HG02642 (cell line): ENCODE data around the gene GPS2.

Experiments used
- ATAC-seq: cut with Tn5 transposase; IDR thresholded peaks from one replicate; pipeline ENCODE4 v1.9.1; 2021; ENCODE audit warnings: mild to moderate bottlenecking; ENCODE audit not compliant: unreplicated experiment, poor library complexity

The GPS2 gene

DNA sequence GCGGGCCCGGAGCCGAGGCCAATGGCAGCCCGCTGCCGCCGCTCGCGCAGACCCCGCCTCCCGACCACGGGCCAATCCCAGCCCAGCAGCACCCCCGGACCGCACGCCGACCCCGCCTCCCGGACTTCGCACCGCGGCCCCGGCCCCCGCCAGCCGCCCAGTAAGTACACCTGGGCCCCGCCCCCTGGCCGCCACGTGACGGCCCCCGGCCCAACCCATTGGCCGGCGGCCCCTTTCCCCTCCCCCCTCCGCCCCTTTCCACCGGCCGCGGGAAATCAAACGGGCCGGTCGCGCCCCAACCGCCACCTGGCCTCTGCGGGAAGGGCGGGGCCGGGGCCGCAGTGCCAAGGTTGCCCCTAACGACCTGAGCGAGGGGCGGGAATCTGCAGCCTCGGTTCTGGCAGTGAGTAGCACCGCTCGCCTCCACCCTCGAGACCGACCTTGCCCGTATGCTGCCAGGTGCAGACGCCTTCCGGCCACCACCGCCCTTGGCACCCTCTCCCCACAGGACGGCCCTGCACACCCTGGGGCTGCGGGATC lies 20.5 kb downstream of the GPS2 start, which contains the start of gene YBX2:
YBX2 (minus strand) TSS at position 26 of the 540 bp plus-strand sequence. CDS start 139 bp downstream, outside the sequence.
- peak; percentile 59 for ATAC-seq

GRCh38 chr17:7293816-7294613 lies 21.1 kb downstream of the GPS2 start:
- no peak for ATAC-seq

DNA sequence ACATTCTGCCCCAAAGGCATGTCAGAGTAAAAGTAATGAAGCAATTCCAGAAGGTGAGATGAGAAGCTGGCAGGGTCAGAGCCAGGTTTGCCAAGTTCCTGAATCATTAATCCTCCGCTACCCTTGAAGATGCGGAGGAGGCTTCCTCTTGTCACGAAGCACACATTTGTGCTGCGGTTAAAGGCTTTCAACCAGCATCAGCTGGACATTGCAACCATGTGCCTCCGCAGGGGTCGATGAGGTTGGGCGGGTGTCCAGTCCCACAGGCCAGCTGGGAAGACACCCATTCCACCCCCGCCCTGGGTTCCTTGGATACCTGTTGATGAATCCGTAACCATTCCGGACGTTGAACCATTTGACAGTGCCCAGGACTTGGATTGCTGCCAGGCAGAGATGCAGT lies 22.0 kb downstream of the GPS2 start:
- ATAC-seq = no peak

GRCh38 chr17:7292729-7293128 lies 22.4 kb downstream of the GPS2 start:
- ATAC-seq = no peak

DNA sequence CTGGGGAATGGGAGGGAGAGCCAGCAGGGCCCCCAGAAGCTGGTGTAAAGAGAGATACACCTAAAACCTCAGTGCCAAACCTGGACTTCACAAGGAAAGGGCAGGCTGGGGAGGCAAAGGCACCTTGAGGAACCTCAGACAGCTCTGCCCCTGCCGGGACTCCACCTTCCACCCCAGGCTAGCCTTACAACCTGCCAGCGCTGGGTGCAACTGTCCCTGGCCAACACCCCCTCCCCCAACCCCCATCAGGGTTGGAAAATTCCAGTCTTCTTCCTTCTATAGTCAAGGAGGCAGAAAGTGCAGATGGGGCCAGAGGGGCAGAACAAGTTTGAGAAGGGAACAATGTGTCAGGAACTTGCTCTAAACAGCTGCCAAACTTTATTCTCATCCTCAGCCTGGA lies 23.0 kb downstream of the GPS2 start:
- no peak for ATAC-seq

DNA sequence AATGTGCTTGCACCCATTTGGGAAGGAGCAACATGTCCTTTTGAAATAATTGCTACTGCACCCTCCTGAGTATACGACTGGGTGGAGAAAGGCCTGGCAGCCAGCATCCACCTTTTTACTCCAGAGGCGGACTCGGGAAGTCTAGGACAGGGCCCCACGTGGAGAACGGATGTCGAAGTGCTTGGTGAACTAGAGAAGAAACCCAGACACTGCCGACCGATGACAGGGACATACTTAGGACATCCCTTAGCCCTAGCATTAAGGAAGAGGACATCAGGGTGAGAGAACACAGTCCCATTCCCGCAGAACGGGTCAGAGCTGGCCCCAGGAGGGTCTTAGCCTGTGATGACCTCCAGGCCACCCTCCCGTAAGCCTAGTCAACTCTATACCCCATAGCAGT lies 24.5 kb downstream of the GPS2 start:
- no peak for ATAC-seq

DNA sequence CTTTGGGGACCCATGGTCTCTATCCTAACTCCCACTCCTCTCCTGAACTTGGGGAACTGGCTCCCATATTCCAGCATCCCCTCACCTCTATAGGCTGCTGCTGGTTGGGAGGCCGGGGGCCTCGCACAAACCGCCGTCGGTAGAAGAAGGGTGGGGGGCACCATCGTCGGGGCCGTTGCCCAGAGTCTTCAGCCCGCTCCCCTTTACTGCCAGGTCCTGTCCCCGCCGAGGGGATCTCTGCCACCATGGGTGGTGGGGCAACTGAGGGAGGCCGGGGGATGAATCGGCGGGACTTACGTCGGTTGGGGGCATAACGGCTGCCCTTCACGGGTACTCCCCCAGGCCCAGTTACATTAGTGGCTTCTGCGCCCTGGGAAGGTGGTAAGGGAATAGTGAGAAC lies 25.0 kb downstream of the GPS2 start:
- ATAC-seq = no peak

GRCh38 chr17:7289256-7290032 lies 25.7 kb downstream of the GPS2 start:
- ATAC-seq = no peak

- no peak for ATAC-seq
These were observed 29.5 kb downstream of the GPS2 start for GRCh38 chr17:7285679-7286078.

DNA sequence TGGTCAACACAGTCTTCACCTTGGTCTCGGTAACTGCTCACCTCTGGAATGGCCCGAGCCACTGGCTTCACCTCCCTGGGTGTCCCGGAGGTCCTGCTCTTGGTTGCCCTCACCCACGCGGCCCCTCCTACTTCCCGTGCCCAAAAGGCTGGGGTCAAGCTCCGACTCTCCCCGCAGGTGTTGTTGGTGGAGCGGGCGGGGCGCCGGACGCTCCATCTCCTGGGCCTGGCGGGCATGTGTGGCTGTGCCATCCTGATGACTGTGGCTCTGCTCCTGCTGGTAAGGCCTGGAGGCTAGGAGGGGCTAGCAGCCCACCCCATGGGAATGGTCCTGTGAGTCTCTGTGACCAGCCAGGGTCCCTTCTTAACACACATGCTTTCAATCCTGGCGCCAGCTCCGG lies 30.2 kb downstream of the GPS2 start:
- no peak for ATAC-seq

DNA sequence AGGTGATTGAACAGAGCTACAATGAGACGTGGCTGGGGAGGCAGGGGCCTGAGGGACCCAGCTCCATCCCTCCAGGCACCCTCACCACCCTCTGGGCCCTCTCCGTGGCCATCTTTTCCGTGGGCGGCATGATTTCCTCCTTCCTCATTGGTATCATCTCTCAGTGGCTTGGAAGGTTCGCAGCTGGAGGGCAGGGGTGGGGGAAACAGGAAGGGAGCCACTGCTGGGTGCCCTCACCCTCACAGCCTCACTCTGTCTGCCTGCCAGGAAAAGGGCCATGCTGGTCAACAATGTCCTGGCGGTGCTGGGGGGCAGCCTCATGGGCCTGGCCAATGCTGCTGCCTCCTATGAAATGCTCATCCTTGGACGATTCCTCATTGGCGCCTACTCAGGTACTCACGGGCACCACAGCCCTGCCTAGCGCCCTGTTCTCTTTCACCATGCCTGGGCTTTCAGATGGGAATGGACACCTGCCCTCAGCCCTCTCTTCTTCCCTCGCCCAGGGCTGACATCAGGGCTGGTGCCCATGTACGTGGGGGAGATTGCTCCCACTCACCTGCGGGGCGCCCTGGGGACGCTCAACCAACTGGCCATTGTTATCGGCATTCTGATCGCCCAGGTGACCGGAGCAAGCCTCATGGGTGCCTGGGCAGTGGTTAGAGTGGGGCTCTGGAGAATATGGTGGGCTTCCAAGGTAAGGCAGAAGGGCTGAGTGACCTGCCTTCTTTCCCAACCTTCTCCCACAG lies 31.5 kb downstream of the GPS2 start:
- ATAC-seq = no peak

GRCh38 chr17:7282752-7283321 lies 32.3 kb downstream of the GPS2 start:
- no peak for ATAC-seq

GRCh38 chr17:7281953-7282751 lies 33.0 kb downstream of the GPS2 start:
- ATAC-seq = no peak

GRCh38 chr17:7281074-7281952 lies 33.8 kb downstream of the GPS2 start, which contains the start of gene SLC2A4:
SLC2A4 (plus strand) TSS chr17:7281718; CDS start chr17:7281935, 217 bp downstream.
- peak; percentile 61 for ATAC-seq

DNA sequence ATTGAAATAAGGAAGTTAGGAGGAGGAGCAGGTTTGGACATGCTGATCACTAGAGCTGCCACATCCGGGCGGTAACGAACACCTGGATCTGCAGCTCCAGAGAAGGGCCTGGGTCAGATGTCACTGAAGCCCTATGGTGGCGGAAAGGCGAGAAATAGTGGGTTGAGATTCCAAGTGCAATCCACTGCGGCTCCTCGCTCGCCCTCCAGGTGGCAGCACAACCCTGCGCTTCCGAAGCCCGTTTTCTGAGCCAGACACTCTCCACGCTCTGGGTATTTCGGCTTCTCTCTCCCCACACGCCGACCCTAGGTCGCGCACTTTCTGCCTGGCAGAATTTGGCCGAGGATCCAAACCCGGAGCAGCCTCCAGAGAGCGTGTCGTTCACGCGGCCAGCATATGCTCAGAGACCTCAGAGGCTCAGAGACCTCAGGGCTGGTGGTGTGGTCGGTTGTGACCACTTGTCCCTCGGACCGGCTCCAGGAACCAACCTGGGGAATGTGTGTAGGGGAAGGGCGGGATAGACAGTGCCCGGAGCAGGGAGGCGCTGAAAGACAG lies 34.6 kb downstream of the GPS2 start:
- peak; percentile 65 for ATAC-seq

DNA sequence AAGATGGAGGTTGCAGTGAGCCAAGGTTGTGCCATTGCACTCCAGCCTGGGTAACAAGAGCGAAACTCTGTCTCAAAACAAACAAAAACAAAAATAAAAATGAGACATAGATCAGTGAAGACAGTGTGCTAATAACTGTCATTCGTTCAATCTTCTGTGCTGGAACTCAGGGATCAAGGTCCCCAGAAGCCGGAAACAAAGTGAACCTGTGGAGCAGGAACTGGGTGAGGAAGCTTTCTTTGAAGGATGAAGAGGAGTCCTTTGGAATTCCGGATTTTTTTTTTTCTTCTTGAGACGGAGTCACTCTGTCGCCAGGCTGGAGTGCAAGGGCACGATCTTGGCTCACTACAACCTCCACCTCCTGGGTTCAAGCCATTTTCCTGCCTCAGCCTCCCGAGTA lies 35.7 kb downstream of the GPS2 start:
- no peak for ATAC-seq

DNA sequence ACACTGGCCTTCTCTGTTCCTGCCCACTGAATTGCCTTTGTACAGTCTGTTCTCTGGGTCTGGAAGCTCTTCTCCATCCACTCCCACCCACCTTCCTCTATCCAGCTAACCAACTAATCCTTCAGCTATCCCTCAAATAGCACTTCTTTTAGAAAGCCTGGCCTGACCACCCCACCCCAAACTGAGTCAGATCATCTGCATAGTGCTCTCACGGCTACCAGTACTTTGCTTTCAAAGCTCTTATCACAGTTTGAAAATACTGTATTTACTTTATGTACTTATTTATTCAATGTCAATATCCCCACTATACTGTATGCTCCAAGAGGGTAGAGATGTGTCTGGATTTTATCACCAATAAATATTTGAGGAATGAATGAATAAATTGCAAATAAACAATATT lies 48.4 kb downstream of the GPS2 start:
- ATAC-seq = no peak

DNA sequence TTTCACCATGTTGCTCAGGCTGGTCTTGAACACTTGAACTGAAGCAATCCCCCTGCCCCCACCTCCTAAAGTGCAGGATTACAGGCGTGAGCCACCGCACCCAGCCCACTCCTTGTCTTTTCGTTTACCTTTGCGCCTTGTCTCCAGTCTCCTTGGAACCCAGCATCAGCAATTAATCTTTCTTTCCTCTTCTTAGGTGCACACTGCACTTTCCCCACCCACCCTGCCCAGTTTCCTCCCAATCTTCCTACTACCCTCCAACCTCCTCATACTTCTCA lies 51.4 kb downstream of the GPS2 start:
- no peak for ATAC-seq
